Astrocyte (in vitro differentiated cells and primary cell): ENCODE measurements around the gene OR52E1. TPM values are rescaled to one million over a fixed set of nuclear protein-coding genes. Genes with fewer than 3 reads are reported as not detected.

ENCODE experiments used
- DNase-seq: peaks from one replicate; pipeline ENCODE4 v3.0.0-alpha.2; 2010; ENCODE audit warnings: low read depth
- FAIRE-seq: peaks from 2 replicates; lab custom pipeline; 2011; peaks lifted over from hg19 to GRCh38; lab: Jason Lieb, UNC
- H2AFZ ChIP-seq: 2 replicates; pipeline ENCODE4 v1.6.0; 2012; ENCODE audit warnings: low read depth, low read length, inconsistent platforms
- H3K27ac ChIP-seq: 2 replicates; pipeline ENCODE4 v1.5.1; 2011; ENCODE audit warnings: low read depth, low read length, inconsistent platforms
- H3K27me3 ChIP-seq: 2 replicates; pipeline ENCODE4 v1.6.0; 2011; ENCODE audit warnings: low read length, inconsistent platforms; ENCODE audit not compliant: insufficient read depth
- H3K36me3 ChIP-seq: 2 replicates; pipeline ENCODE4 v1.5.1; 2011; ENCODE audit warnings: low read length, inconsistent platforms; ENCODE audit not compliant: insufficient read depth
- H3K4me1 ChIP-seq: 2 replicates; pipeline ENCODE4 v1.5.1; 2011; ENCODE audit warnings: low read length, inconsistent platforms; ENCODE audit not compliant: insufficient read depth
- H3K4me2 ChIP-seq: 2 replicates; pipeline ENCODE4 v1.6.0; 2012; ENCODE audit warnings: low read length, inconsistent platforms
- H3K4me3 ChIP-seq: 2 replicates; pipeline ENCODE4 v1.5.1; 2011; ENCODE audit warnings: low read depth, mild to moderate bottlenecking, low read length, inconsistent platforms; ENCODE audit not compliant: insufficient read depth
- H3K79me2 ChIP-seq: 2 replicates; pipeline ENCODE4 v1.6.0; 2012; ENCODE audit warnings: mild to moderate bottlenecking, low read length, inconsistent platforms; ENCODE audit not compliant: insufficient read depth
- H3K9ac ChIP-seq: 2 replicates; pipeline ENCODE4 v1.6.0; 2012; ENCODE audit warnings: mild to moderate bottlenecking, low read length, inconsistent platforms
- H3K9me3 ChIP-seq: 2 replicates; pipeline ENCODE4 v1.5.1; 2012; ENCODE audit warnings: low read depth, mild to moderate bottlenecking, low read length, inconsistent platforms; ENCODE audit not compliant: insufficient read depth
- H4K20me1 ChIP-seq: 2 replicates; pipeline ENCODE4 v1.6.0; 2012; ENCODE audit warnings: low read length, inconsistent platforms; ENCODE audit not compliant: insufficient read depth
- H3K27ac Mint-ChIP-seq: one replicate; pipeline ENCODE4 v1.8.0; 2021; ENCODE audit warnings: mild to moderate bottlenecking, mixed read lengths; ENCODE audit not compliant: unreplicated experiment
- H3K27me3 Mint-ChIP-seq: one replicate; pipeline ENCODE4 v1.8.0; 2021; ENCODE audit warnings: low read depth, mixed read lengths; ENCODE audit not compliant: unreplicated experiment
- H3K36me3 Mint-ChIP-seq: one replicate; pipeline ENCODE4 v1.8.0; 2021; ENCODE audit warnings: low read depth, mixed read lengths; ENCODE audit not compliant: unreplicated experiment
- H3K4me1 Mint-ChIP-seq: one replicate; pipeline ENCODE4 v1.8.0; 2021; ENCODE audit warnings: low read depth, mixed read lengths; ENCODE audit not compliant: unreplicated experiment
- H3K4me3 Mint-ChIP-seq: one replicate; pipeline ENCODE4 v1.8.0; 2021; ENCODE audit warnings: mild to moderate bottlenecking, moderate library complexity, mixed read lengths; ENCODE audit not compliant: unreplicated experiment
- H3K9me3 Mint-ChIP-seq: one replicate; pipeline ENCODE4 v1.8.0; 2021; ENCODE audit warnings: mild to moderate bottlenecking, mixed read lengths; ENCODE audit not compliant: unreplicated experiment
- EZH2 ChIP-seq: IDR thresholded peaks from 2 replicates; pipeline ENCODE4 v1.6.1; 2012; ENCODE audit warnings: mild to moderate bottlenecking, low read length, inconsistent platforms; ENCODE audit not compliant: insufficient read depth
- total RNA-seq: library from RNA; stranded (reverse); gene quantifications from 2 replicates; pipeline ENCODE4 v1.2.1, GENCODE V29; 2021
- TF ChIP-seq, protein P1 (sequence below): IDR thresholded peaks from 2 replicates; pipeline ENCODE4 v1.5.1; 2011; ENCODE audit warnings: low read depth, mild to moderate bottlenecking, inconsistent platforms, low read length, moderate library complexity; ENCODE audit not compliant: insufficient read depth

The OR52E1 gene
- total RNA-seq, 1 donor from 2014 or later, result not detected

DNA sequence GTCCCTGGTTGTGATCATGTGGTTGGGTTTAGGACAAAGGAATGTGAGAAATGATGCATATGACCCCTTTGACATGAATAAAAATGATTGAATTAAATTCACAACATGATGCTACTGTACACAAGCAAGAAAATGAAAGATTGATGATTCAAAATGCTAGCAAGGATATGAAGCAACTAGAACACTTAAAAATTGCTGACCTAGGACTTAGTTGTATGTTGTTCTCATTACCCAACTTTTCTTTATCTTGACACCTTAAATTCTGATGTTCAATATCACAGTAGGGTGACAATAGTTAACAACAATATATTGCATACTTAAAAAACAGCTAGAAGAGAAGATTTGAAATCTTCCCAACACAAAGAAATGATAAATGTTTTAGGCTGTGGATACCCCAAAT, 48.2 kb downstream of the OR52E1 start:
- Histone ChIP-seq H3K4me2 (no peak overlapping the region), H3K4me3 (no peak overlapping the region), H3K9me3 (no peaks in the 10 kb centered on the region), H3K27me3 (no peaks in the 10 kb centered on the region), H4K20me1 (no peaks in the 10 kb centered on the region), H3K9ac (no peak overlapping the region), H2AFZ (no peak overlapping the region), H3K79me2 (no peaks in the 10 kb centered on the region), H3K4me1 (no peaks in the 10 kb centered on the region), H3K27ac (no peak overlapping the region), H3K36me3 (no peaks in the 10 kb centered on the region)
- no peaks in the 10 kb centered on the region for H3K27me3 Mint-ChIP-seq
- DNase-seq, result no peak
- no peak for TF ChIP-seq EZH2
- TF ChIP-seq, protein P1, sequence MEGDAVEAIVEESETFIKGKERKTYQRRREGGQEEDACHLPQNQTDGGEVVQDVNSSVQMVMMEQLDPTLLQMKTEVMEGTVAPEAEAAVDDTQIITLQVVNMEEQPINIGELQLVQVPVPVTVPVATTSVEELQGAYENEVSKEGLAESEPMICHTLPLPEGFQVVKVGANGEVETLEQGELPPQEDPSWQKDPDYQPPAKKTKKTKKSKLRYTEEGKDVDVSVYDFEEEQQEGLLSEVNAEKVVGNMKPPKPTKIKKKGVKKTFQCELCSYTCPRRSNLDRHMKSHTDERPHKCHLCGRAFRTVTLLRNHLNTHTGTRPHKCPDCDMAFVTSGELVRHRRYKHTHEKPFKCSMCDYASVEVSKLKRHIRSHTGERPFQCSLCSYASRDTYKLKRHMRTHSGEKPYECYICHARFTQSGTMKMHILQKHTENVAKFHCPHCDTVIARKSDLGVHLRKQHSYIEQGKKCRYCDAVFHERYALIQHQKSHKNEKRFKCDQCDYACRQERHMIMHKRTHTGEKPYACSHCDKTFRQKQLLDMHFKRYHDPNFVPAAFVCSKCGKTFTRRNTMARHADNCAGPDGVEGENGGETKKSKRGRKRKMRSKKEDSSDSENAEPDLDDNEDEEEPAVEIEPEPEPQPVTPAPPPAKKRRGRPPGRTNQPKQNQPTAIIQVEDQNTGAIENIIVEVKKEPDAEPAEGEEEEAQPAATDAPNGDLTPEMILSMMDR, result no peak
- no peak overlapping the region for H3K27ac Mint-ChIP-seq
- no peak overlapping the region for H3K4me3 Mint-ChIP-seq
- H3K4me1 Mint-ChIP-seq, result no peaks in the 10 kb centered on the region
- H3K36me3 Mint-ChIP-seq, result no peaks in the 10 kb centered on the region
- no peak for FAIRE-seq
- H3K9me3 Mint-ChIP-seq, result no peaks in the 10 kb centered on the region

GRCh38 chr11:5118893-5119292, 49.5 kb downstream of the OR52E1 start:
- Mint-ChIP-seq H3K27ac (no peak overlapping the region), H3K4me1 (no peaks in the 10 kb centered on the region), H3K36me3 (no peaks in the 10 kb centered on the region), H3K4me3 (no peak overlapping the region), H3K27me3 (no peaks in the 10 kb centered on the region), H3K9me3 (no peaks in the 10 kb centered on the region)
- H3K9ac ChIP-seq, result no peak overlapping the region
- no peak overlapping the region for H2AFZ ChIP-seq
- H3K27me3 ChIP-seq, result no peaks in the 10 kb centered on the region
- no peaks in the 10 kb centered on the region for H3K4me1 ChIP-seq
- no peak overlapping the region for H3K4me2 ChIP-seq
- FAIRE-seq (no peak), DNase-seq (no peak)
- no peak for TF ChIP-seq EZH2
- TF ChIP-seq, protein P1, result no peak
- no peaks in the 10 kb centered on the region for H3K36me3 ChIP-seq
- H3K27ac ChIP-seq, result no peak overlapping the region
- no peaks in the 10 kb centered on the region for H3K79me2 ChIP-seq
- H3K9me3 ChIP-seq, result no peaks in the 10 kb centered on the region
- H3K4me3 ChIP-seq, result no peak overlapping the region
- H4K20me1 ChIP-seq, result no peaks in the 10 kb centered on the region

Other genes starting within 250 kb of the OR52E1 start
- not detected in 2 replicates for gene OR51F2, start 248.3 kb upstream of the OR52E1 start, total RNA-seq
- not detected in 2 replicates for gene OR51S1, start 220.4 kb upstream of the OR52E1 start, total RNA-seq
- not detected in 2 replicates for gene OR51T1, start 187.7 kb upstream of the OR52E1 start, total RNA-seq
- gene OR51A7, start 165.8 kb upstream of the OR52E1 start, total RNA-seq, result not detected in 2 replicates
- gene OR51G2, start 150.2 kb upstream of the OR52E1 start, total RNA-seq, result not detected in 2 replicates
- gene OR51G1, start 145.2 kb upstream of the OR52E1 start, total RNA-seq, result not detected in 2 replicates
- gene OR51A4, start 122.0 kb upstream of the OR52E1 start, total RNA-seq, result not detected in 2 replicates
- gene OR51A2, start 113.9 kb upstream of the OR52E1 start, total RNA-seq, result not detected in 2 replicates
- gene OR51L1, start 74.7 kb upstream of the OR52E1 start, total RNA-seq, result not detected in 2 replicates
- gene OR52J3, start 23.0 kb upstream of the OR52E1 start, total RNA-seq, result not detected in 2 replicates
- gene OR52E2, start 9.9 kb upstream of the OR52E1 start, total RNA-seq, result not detected in 2 replicates
- not detected in 2 replicates for gene OR52A5, start 68.8 kb downstream of the OR52E1 start, total RNA-seq
- gene OR52A1, start 85.2 kb downstream of the OR52E1 start, total RNA-seq, result not detected in 2 replicates
- gene OR51V1, start 131.1 kb downstream of the OR52E1 start, total RNA-seq, result not detected in 2 replicates
- not detected in 2 replicates for gene HBB, start 157.5 kb downstream of the OR52E1 start, total RNA-seq
- not detected in 2 replicates for gene HBD, start 164.9 kb downstream of the OR52E1 start, total RNA-seq
- not detected in 2 replicates for gene HBG1, start 180.3 kb downstream of the OR52E1 start, total RNA-seq
- gene HBG2, start 185.2 kb downstream of the OR52E1 start, total RNA-seq, result not detected in 2 replicates
- not detected in 2 replicates for gene HBE1, start 200.4 kb downstream of the OR52E1 start, total RNA-seq
- gene OR51B4, start 232.4 kb downstream of the OR52E1 start, total RNA-seq, result not detected in 2 replicates